K562 (cell line): ENCODE data around the gene IL20RB. TPM values are rescaled to one million over a fixed set of nuclear protein-coding genes. Genes with fewer than 3 reads are reported as not detected.

Source experiments
- E4F1 ChIP-seq: fragments of 250-450 bp; sonication (Bioruptor Pico); IDR thresholded peaks from 2 replicates; pipeline ENCODE4 v1.5.0; 2021; ENCODE audit warnings: mild to moderate bottlenecking, borderline replicate concordance
- HEY1 ChIP-seq: fragments of 250-450 bp; sonication (Bioruptor Pico); IDR thresholded peaks from 2 replicates; pipeline ENCODE4 v1.5.0; 2020; ENCODE audit warnings: mild to moderate bottlenecking, moderate library complexity, borderline replicate concordance
- LARP7 ChIP-seq: fragments of 450-650 bp; IDR thresholded peaks from 2 replicates; pipeline ENCODE4 v1.6.1; 2016
- PHB2 ChIP-seq: fragments of 450-650 bp; IDR thresholded peaks from 2 replicates; pipeline ENCODE4 v1.6.1; 2017; ENCODE audit warnings: low read depth
- SMARCA4 ChIP-seq: fragments of 450-650 bp; IDR thresholded peaks from 2 replicates; pipeline ENCODE4 v1.6.1; 2016
- SMARCE1 ChIP-seq: fragments of 450-650 bp; IDR thresholded peaks from 2 replicates; pipeline ENCODE4 v1.7.1; 2016; ENCODE audit warnings: mild to moderate bottlenecking
- TAF9B ChIP-seq: fragments of 450-650 bp; IDR thresholded peaks from 2 replicates; pipeline ENCODE4 v1.6.1; 2018; ENCODE audit warnings: mild to moderate bottlenecking; ENCODE audit not compliant: partially characterized antibody
- TARDBP ChIP-seq: fragments of 450-650 bp; IDR thresholded peaks from 2 replicates; pipeline ENCODE4 v1.6.1; 2016
- ZBTB17 ChIP-seq: fragments of 450-650 bp; formaldehyde crosslinking; IDR thresholded peaks from 2 replicates; pipeline ENCODE4 v1.4.0; 2020; ENCODE audit warnings: mild to moderate bottlenecking
- ZFP1 ChIP-seq: fragments of 450-650 bp; formaldehyde crosslinking; IDR thresholded peaks from 2 replicates; pipeline ENCODE4 v1.4.0; 2020; ENCODE audit warnings: mild to moderate bottlenecking, mixed read lengths
- ZNF76 ChIP-seq: fragments of 250-450 bp; sonication (Bioruptor Pico); IDR thresholded peaks from 2 replicates; pipeline ENCODE4 v1.4.0; 2020; ENCODE audit warnings: mild to moderate bottlenecking, moderate library complexity, borderline replicate concordance
- polyA plus RNA-seq, 8 experiments: library from polyadenylated mRNA; depleted of rRNA in 4 of 8; stranded (reverse) in 5 of 8; unstranded in 3 of 8; fragments of >200 nt; fragmentation: Nextera tagmentation in 2 of 8; fragmentation: Illumina TruSeq in 1 of 8; extraction: Ambion mirVana in 2 of 8; extraction: Trizol in 1 of 8; gene quantifications; 2 replicates each; pipeline versions ENCODE4 v1.2.1 to v1.2.3, GENCODE V29; 2011 to 2014; ENCODE audit warnings: inconsistent platforms in 1 of 8, missing spikeins in 1 of 8
- total RNA-seq, 7 experiments: library from RNA; depleted of rRNA in 6 of 7; stranded (reverse); fragments of >200 nt in 6 of 7; fragmentation: Illumina TruSeq in 2 of 7; extraction: Trizol in 2 of 7; gene quantifications; 2 replicates each; pipeline versions ENCODE4 v1.2.1 to v1.2.3, GENCODE V29; 2011 to 2021; ENCODE audit warnings: low replicate concordance in 1 of 7
- TF ChIP-seq, protein P1 (sequence below): fragments of 250-450 bp; sonication (Bioruptor Pico); IDR thresholded peaks from 2 replicates; pipeline ENCODE4 v1.4.0; 2020
- TF ChIP-seq, protein P2 (sequence below): sonication (generic); formaldehyde crosslinking; IDR thresholded peaks from 2 replicates; pipeline ENCODE4 v1.8.0; 2022; ENCODE audit warnings: mild to moderate bottlenecking, low read depth, missing genetic modification reagents
- TF ChIP-seq, protein P3 (sequence below): fragments of 200-800 bp; sonication (Bioruptor generic); IDR thresholded peaks from 2 replicates; pipeline ENCODE4 v1.6.1; 2016; ENCODE audit warnings: missing genetic modification characterization, missing compliant biosample characterization

The IL20RB gene
- total and polyA plus RNA-seq, 9 of the 15 experiments (the other 6 are each of a cell fraction or from before 2014, with no cell fraction given): 0.77 to 9.9 (median 6.1) TPM

- TF ChIP-seq ZNF76 (no peak), ZBTB17 (CRISPR knock-in tag) (no peak), PHB2 (no peak), E4F1 (no peak), HEY1 (no peak), ZFP1 (no peak), SMARCA4 (no peak), TAF9B (peak; percentile 10), LARP7 (no peak), TARDBP (no peak), SMARCE1 (no peak)
- TF ChIP-seq, protein P1, sequence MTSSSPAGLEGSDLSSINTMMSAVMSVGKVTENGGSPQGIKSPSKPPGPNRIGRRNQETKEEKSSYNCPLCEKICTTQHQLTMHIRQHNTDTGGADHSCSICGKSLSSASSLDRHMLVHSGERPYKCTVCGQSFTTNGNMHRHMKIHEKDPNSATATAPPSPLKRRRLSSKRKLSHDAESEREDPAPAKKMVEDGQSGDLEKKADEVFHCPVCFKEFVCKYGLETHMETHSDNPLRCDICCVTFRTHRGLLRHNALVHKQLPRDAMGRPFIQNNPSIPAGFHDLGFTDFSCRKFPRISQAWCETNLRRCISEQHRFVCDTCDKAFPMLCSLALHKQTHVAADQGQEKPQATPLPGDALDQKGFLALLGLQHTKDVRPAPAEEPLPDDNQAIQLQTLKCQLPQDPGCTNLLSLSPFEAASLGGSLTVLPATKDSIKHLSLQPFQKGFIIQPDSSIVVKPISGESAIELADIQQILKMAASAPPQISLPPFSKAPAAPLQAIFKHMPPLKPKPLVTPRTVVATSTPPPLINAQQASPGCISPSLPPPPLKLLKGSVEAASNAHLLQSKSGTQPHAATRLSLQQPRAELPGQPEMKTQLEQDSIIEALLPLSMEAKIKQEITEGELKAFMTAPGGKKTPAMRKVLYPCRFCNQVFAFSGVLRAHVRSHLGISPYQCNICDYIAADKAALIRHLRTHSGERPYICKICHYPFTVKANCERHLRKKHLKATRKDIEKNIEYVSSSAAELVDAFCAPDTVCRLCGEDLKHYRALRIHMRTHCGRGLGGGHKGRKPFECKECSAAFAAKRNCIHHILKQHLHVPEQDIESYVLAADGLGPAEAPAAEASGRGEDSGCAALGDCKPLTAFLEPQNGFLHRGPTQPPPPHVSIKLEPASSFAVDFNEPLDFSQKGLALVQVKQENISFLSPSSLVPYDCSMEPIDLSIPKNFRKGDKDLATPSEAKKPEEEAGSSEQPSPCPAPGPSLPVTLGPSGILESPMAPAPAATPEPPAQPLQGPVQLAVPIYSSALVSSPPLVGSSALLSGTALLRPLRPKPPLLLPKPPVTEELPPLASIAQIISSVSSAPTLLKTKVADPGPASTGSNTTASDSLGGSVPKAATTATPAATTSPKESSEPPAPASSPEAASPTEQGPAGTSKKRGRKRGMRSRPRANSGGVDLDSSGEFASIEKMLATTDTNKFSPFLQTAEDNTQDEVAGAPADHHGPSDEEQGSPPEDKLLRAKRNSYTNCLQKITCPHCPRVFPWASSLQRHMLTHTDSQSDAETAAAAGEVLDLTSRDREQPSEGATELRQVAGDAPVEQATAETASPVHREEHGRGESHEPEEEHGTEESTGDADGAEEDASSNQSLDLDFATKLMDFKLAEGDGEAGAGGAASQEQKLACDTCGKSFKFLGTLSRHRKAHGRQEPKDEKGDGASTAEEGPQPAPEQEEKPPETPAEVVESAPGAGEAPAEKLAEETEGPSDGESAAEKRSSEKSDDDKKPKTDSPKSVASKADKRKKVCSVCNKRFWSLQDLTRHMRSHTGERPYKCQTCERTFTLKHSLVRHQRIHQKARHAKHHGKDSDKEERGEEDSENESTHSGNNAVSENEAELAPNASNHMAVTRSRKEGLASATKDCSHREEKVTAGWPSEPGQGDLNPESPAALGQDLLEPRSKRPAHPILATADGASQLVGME (CRISPR knock-in tag): no peak
- TF ChIP-seq, protein P2, sequence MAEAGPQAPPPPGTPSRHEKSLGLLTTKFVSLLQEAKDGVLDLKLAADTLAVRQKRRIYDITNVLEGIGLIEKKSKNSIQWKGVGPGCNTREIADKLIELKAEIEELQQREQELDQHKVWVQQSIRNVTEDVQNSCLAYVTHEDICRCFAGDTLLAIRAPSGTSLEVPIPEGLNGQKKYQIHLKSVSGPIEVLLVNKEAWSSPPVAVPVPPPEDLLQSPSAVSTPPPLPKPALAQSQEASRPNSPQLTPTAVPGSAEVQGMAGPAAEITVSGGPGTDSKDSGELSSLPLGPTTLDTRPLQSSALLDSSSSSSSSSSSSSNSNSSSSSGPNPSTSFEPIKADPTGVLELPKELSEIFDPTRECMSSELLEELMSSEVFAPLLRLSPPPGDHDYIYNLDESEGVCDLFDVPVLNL (CRISPR knock-in tag): no peak
- TF ChIP-seq, protein P3, sequence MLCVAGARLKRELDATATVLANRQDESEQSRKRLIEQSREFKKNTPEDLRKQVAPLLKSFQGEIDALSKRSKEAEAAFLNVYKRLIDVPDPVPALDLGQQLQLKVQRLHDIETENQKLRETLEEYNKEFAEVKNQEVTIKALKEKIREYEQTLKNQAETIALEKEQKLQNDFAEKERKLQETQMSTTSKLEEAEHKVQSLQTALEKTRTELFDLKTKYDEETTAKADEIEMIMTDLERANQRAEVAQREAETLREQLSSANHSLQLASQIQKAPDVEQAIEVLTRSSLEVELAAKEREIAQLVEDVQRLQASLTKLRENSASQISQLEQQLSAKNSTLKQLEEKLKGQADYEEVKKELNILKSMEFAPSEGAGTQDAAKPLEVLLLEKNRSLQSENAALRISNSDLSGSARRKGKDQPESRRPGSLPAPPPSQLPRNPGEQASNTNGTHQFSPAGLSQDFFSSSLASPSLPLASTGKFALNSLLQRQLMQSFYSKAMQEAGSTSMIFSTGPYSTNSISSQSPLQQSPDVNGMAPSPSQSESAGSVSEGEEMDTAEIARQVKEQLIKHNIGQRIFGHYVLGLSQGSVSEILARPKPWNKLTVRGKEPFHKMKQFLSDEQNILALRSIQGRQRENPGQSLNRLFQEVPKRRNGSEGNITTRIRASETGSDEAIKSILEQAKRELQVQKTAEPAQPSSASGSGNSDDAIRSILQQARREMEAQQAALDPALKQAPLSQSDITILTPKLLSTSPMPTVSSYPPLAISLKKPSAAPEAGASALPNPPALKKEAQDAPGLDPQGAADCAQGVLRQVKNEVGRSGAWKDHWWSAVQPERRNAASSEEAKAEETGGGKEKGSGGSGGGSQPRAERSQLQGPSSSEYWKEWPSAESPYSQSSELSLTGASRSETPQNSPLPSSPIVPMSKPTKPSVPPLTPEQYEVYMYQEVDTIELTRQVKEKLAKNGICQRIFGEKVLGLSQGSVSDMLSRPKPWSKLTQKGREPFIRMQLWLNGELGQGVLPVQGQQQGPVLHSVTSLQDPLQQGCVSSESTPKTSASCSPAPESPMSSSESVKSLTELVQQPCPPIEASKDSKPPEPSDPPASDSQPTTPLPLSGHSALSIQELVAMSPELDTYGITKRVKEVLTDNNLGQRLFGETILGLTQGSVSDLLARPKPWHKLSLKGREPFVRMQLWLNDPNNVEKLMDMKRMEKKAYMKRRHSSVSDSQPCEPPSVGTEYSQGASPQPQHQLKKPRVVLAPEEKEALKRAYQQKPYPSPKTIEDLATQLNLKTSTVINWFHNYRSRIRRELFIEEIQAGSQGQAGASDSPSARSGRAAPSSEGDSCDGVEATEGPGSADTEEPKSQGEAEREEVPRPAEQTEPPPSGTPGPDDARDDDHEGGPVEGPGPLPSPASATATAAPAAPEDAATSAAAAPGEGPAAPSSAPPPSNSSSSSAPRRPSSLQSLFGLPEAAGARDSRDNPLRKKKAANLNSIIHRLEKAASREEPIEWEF (CRISPR knock-in tag): no peak
Measured at GRCh38 chr3:137013951-137014688, 56.3 kb downstream of the IL20RB start (continued).
